ENCODE measurements around the gene EFCAB10. TPM values are rescaled to one million over a fixed set of nuclear protein-coding genes. Genes with fewer than 3 reads are reported as not detected.

The EFCAB10 gene
- total and polyA plus RNA-seq, 12 donors, result 0.10 to 0.27 (median 0.11) TPM; not detected in 9

Other genes starting within 250 kb of the EFCAB10 start
- 10 to 100 TPM; 29.9 to 64.7 (median 38.2) TPM for gene SRPK2, start 192.6 kb downstream of the EFCAB10 start, total RNA-seq
- gene SRPK2, start 192.6 kb downstream of the EFCAB10 start, polyA plus RNA-seq, result 10 to 100 TPM in 2 of 3 donors, 1 to 10 TPM in 1; 7.3 to 37.8 (median 11.9) TPM
- 10 to 100 TPM in 2 of 9 donors, 1 to 10 TPM in 7; 3.0 to 15.3 (median 6.9) TPM for gene PUS7, start 59.2 kb downstream of the EFCAB10 start, total RNA-seq
- 10 to 100 TPM in 1 of 3 donors, 1 to 10 TPM in 2; 2.6 to 14.4 (median 3.5) TPM for gene PUS7, start 59.2 kb downstream of the EFCAB10 start, polyA plus RNA-seq
- gene RINT1, start 49.3 kb downstream of the EFCAB10 start, total RNA-seq, result 10 to 100 TPM in 8 of 9 donors, 1 to 10 TPM in 1; 9.8 to 20.2 (median 12.8) TPM
- 10 to 100 TPM; 16.6 to 25.8 (median 20.1) TPM for gene RINT1, start 49.3 kb downstream of the EFCAB10 start, polyA plus RNA-seq

Measured in adrenal gland (tissue), 12 donors.